GM12878 (cell line): ENCODE results near the gene KRTAP10-10.

Source experiments
- CTCF ChIP-seq, 3 experiments: IDR thresholded peaks in 2 of 3; conservative IDR thresholded peaks in 1 of 3; 2 replicates each; pipeline ENCODE4 v1.5.1; 2011; ENCODE audit warnings: low read depth in 3 of 3, low read length in 3 of 3, mild to moderate bottlenecking in 3 of 3, control low read depth in 2 of 3, moderate library complexity in 2 of 3, inconsistent platforms in 1 of 3, mixed read lengths in 1 of 3; ENCODE audit not compliant: control insufficient read depth in 2 of 3, insufficient read depth in 1 of 3; ENCODE audit errors: extremely low read depth in 1 of 3
- E4F1 ChIP-seq: fragments of 450-650 bp; IDR thresholded peaks from 2 replicates; pipeline ENCODE4 v1.6.1; 2018; ENCODE audit warnings: borderline replicate concordance, mild to moderate bottlenecking; ENCODE audit not compliant: partially characterized antibody

GRCh38 chr21:44658541-44658910 lies 21.4 kb downstream of the KRTAP10-10 start:
- TF ChIP-seq E4F1 (no peak), CTCF (IDR thresholded peaks at IDR 0.05 in 2 of 3, conservative IDR thresholded peaks at IDR 0.05 in 1 of 3; ENCODE audit: control insufficient read depth in 2 of 3, extremely low read depth in 1 of 3, insufficient read depth in 1 of 3, low read depth in 3 of 3, low read length in 3 of 3) (no peak)
